ACC112 (cell line): ENCODE measurements around the gene PTPRR.

Source experiments
- H2AFZ ChIP-seq: fragments of 200-600 bp; sonication (generic); one replicate; pipeline ENCODE4 v1.6.0; 2017; ENCODE audit warnings: antibody characterized with exemption, low read length; ENCODE audit not compliant: unreplicated experiment
- H3K27ac ChIP-seq: fragments of 200-600 bp; sonication (generic); 2 replicates; pipeline ENCODE4 v1.5.1; 2014; ENCODE audit warnings: low read depth, mild to moderate bottlenecking, antibody characterized with exemption, low read length, moderate library complexity
- H3K27me3 ChIP-seq: fragments of 200-600 bp; sonication (generic); 2 replicates; pipeline ENCODE4 v1.6.1; 2014; ENCODE audit warnings: mild to moderate bottlenecking, antibody characterized with exemption, low read length, moderate library complexity, mixed read lengths; ENCODE audit not compliant: insufficient read depth
- H3K36me3 ChIP-seq: fragments of 200-600 bp; sonication (generic); 2 replicates; pipeline ENCODE4 v1.6.1; 2016; ENCODE audit warnings: mild to moderate bottlenecking, antibody characterized with exemption, low read length, moderate library complexity, mixed read lengths; ENCODE audit not compliant: insufficient read depth
- H3K4me1 ChIP-seq: fragments of 200-600 bp; sonication (generic); one replicate; pipeline ENCODE4 v1.6.1; 2016; ENCODE audit warnings: low read length, mixed read lengths; ENCODE audit not compliant: insufficient read depth, unreplicated experiment, control insufficient read depth
- H3K4me3 ChIP-seq: fragments of 200-600 bp; sonication (generic); 2 replicates; pipeline ENCODE4 v1.5.1; 2014; ENCODE audit warnings: mild to moderate bottlenecking, low read depth, low read length
- H3K79me2 ChIP-seq: fragments of 200-600 bp; sonication (generic); one replicate; pipeline ENCODE4 v1.6.0; 2016; ENCODE audit warnings: low read length; ENCODE audit not compliant: control insufficient read depth, unreplicated experiment, insufficient read depth

The PTPRR gene

DNA sequence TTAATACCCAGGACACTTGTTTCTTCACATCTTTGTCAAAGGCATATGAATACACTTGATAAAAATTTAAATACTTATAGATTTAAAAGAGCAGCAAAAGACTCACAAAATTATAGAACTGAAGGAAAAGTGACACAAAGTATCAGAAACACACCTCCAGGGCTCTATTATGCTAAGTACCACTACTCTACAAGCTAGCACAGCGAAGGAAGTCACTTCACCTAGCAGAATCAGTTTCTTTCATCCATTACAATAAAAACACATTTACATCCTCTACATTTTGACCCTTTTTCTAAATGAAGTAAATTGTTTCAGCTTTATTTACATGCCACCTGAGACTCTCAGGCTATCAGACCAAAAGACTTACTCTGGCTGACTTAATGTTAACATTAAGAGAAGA lies 256.7 kb downstream of the PTPRR start:
- H2AFZ ChIP-seq: no peak overlapping the region
- no peak overlapping the region for H3K27ac ChIP-seq
- no peaks in the 10 kb centered on the region for H3K27me3 ChIP-seq
- H3K36me3 ChIP-seq: no peaks in the 10 kb centered on the region
- peaks cover 23% of the 10 kb centered on the region for H3K4me1 ChIP-seq
- H3K4me3 ChIP-seq: no peak overlapping the region
- no peaks in the 10 kb centered on the region for H3K79me2 ChIP-seq

DNA sequence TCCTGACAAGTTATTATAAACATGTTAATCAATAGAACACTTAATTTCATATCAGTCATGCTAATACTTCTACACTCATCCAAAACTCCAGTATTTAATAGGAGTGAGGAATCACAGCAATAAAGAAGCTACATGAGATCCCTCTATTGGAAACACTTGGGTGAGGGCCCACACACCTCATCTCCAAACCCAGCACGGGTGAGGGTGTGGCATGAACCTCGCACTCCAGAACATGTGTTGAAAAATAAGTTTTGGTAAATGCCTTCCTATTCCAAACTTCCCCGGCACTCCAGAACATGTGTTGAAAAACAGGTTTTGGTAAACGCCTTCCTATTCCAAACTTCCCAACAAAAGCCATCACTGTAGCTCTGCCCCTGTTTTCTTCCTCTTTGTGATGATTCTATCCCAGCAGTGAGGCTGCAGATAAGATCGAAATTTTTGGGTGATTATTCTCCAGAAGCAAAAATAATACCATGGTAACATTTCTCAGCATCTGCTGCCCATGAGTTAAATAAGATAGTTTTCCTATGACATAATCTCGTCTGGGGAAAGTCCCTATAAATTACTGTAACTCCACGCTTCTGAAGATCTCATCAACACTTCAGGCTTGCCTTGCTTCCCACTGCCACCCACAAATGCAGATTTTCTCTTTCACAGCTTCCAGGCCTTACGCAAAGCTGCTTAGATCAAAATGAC lies 258.9 kb downstream of the PTPRR start:
- Histone ChIP-seq H3K4me1 (peaks cover 23% of the 10 kb centered on the region), H3K27ac (peak overlapping the region; percentile 79), H3K4me3 (peak overlapping the region; percentile 45; the same call in 1 of the 2 replicates), H3K79me2 (no peaks in the 10 kb centered on the region), H3K36me3 (no peaks in the 10 kb centered on the region), H3K27me3 (no peaks in the 10 kb centered on the region), H2AFZ (peak overlapping the region; percentile 31)

DNA sequence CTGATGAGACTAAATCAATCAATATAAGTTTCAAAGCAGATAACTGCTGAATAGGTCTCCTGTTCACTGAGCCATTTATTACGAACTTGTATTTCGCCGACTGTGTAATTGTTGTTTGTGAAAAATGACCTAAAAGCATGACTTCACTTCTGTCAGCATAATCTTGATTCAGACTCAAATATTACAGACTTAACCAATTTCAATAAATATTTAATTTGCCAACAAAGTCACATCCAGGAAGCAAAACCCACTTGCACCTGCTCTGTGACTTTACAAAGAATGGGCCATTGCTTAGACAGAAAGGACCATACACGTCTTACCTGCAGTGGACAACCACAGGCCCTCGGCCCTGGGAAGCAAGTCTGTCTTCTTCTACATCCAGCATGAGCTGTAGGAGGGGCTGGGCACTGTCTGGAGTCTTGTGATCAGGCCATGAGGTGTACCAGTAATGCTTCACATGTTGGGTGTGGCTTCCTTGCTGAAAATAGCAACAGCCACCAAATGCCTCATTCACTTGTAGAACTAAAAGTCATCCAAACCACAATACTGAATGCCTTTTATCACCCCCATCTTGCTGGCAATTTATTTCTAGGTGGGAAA lies 259.8 kb downstream of the PTPRR start:
- no peak overlapping the region for H2AFZ ChIP-seq
- H3K36me3 ChIP-seq: no peaks in the 10 kb centered on the region
- H3K4me1 ChIP-seq: peaks cover 23% of the 10 kb centered on the region
- H3K27ac ChIP-seq: peak overlapping the region; percentile 79; the same call in 1 of the 2 replicates
- H3K4me3 ChIP-seq: peak overlapping the region; percentile 29; the same call in 1 of the 2 replicates
- H3K27me3 ChIP-seq: no peaks in the 10 kb centered on the region
- H3K79me2 ChIP-seq: no peaks in the 10 kb centered on the region

- Histone ChIP-seq H3K27ac (peak overlapping the region; percentile 20; the same call in 1 of the 2 replicates), H3K27me3 (no peaks in the 10 kb centered on the region), H3K4me3 (peak overlapping the region; percentile 29; the same call in 1 of the 2 replicates), H3K4me1 (peaks cover 23% of the 10 kb centered on the region), H2AFZ (no peak overlapping the region), H3K79me2 (no peaks in the 10 kb centered on the region), H3K36me3 (no peaks in the 10 kb centered on the region)
These were observed 260.4 kb downstream of the PTPRR start for GRCh38 chr12:70660002-70660604.

DNA sequence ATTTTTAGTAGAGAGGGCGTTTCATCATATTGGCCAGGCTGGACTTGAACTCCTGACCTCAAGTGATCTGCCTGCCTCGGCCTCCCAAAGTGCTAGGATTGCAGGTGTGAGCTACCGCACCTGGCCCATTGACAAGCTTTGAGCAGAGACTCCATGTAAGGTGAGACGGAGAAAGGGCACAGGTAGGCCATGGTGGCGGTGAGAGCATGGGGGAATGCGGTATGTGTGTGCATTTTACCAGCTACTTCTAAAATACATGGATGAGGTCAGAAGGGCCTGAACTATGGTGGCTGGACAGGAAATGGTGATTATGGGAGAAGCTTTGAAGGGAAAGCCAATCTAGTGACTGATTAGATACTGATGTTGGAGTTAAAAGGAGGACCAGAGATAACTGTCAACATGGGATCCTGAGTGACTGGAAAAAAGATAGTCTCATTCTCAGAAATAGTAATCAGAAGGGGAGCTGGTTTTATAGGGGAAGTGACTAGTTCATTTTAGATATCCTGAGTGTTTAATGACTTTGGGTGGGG lies 261.4 kb downstream of the PTPRR start:
- no peaks in the 10 kb centered on the region for H3K79me2 ChIP-seq
- H3K36me3 ChIP-seq: no peaks in the 10 kb centered on the region
- no peak overlapping the region for H3K4me3 ChIP-seq
- no peaks in the 10 kb centered on the region for H3K27me3 ChIP-seq
- H2AFZ ChIP-seq: no peak overlapping the region
- H3K4me1 ChIP-seq: peaks cover 23% of the 10 kb centered on the region
- H3K27ac ChIP-seq: no peak overlapping the region

- H3K27ac ChIP-seq: no peak overlapping the region
- no peaks in the 10 kb centered on the region for H3K27me3 ChIP-seq
- H3K4me1 ChIP-seq: peaks cover 23% of the 10 kb centered on the region
- H3K36me3 ChIP-seq: no peaks in the 10 kb centered on the region
- H2AFZ ChIP-seq: no peak overlapping the region
- H3K79me2 ChIP-seq: no peaks in the 10 kb centered on the region
- H3K4me3 ChIP-seq: no peak overlapping the region
These were observed 262.8 kb downstream of the PTPRR start for GRCh38 chr12:70657616-70658286.

DNA sequence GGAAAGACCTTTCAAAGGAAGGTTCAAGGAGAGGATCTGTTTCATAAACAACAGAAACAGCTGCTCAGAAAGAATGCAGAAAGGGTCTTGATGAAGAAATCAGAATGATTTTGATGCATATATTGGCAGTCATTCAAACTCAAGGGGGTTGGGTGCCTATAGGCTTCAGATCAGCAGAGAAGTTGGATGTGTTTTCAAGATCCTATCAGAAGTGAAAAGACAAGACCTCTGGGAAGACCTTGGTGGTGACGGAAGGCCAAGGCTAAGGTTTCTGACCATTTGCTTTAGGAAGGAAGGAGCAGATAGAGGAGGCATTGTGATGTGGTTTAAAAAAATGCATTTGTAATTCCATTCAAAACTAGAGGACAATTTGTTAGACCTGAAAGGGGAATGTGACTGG lies 268.1 kb downstream of the PTPRR start:
- Histone ChIP-seq H3K4me3 (no peak overlapping the region), H3K27me3 (no peaks in the 10 kb centered on the region), H3K79me2 (no peaks in the 10 kb centered on the region), H3K4me1 (peaks cover 19% of the 10 kb centered on the region), H2AFZ (no peak overlapping the region), H3K36me3 (no peaks in the 10 kb centered on the region), H3K27ac (no peak overlapping the region)

GRCh38 chr12:70648831-70649230 lies 271.7 kb downstream of the PTPRR start:
- Histone ChIP-seq H3K27ac (peak overlapping the region; percentile 43), H3K79me2 (no peaks in the 10 kb centered on the region), H3K4me3 (peak overlapping the region; percentile 6; the same call in 1 of the 2 replicates), H3K27me3 (no peaks in the 10 kb centered on the region), H3K36me3 (no peaks in the 10 kb centered on the region), H2AFZ (no peak overlapping the region), H3K4me1 (peaks cover 49% of the 10 kb centered on the region)

- Histone ChIP-seq H3K27me3 (no peaks in the 10 kb centered on the region), H3K4me1 (peaks cover 49% of the 10 kb centered on the region), H2AFZ (no peak overlapping the region), H3K27ac (peak overlapping the region; percentile 43), H3K36me3 (no peaks in the 10 kb centered on the region), H3K4me3 (peak overlapping the region; percentile 6; the same call in 1 of the 2 replicates), H3K79me2 (no peaks in the 10 kb centered on the region)
These were observed 272.3 kb downstream of the PTPRR start for GRCh38 chr12:70648191-70648590.

GRCh38 chr12:70646850-70647249 lies 273.7 kb downstream of the PTPRR start:
- no peaks in the 10 kb centered on the region for H3K36me3 ChIP-seq
- H3K79me2 ChIP-seq: no peaks in the 10 kb centered on the region
- no peaks in the 10 kb centered on the region for H3K27me3 ChIP-seq
- H2AFZ ChIP-seq: peak overlapping the region; percentile 63
- peaks cover 49% of the 10 kb centered on the region for H3K4me1 ChIP-seq
- peak overlapping the region; percentile 94 for H3K27ac ChIP-seq
- no peak overlapping the region; the same call in 1 of the 2 replicates for H3K4me3 ChIP-seq
